Kidney epithelial cell (primary cell): ENCODE data around the gene SART1. TPM values are rescaled to one million over a fixed set of nuclear protein-coding genes. Genes with fewer than 3 reads are reported as not detected.

Experiments used
- DNase-seq: peaks from one replicate; pipeline ENCODE4 v3.0.0-alpha.2; 2010; ENCODE audit warnings: low read depth
- H3K27me3 ChIP-seq: 2 replicates; pipeline ENCODE4 v1.6.0; 2011; ENCODE audit warnings: low read length; ENCODE audit not compliant: control insufficient read depth, insufficient read depth
- H3K36me3 ChIP-seq: 2 replicates; pipeline ENCODE4 v1.5.1; 2011; ENCODE audit warnings: low read length; ENCODE audit not compliant: control insufficient read depth, insufficient read depth
- H3K4me3 ChIP-seq: 2 replicates; pipeline ENCODE4 v1.5.1; 2011; ENCODE audit warnings: low read depth, mild to moderate bottlenecking, control low read depth, low read length
- total RNA-seq: library from RNA; depleted of rRNA; stranded (reverse); fragments of >200 nt; gene quantifications from 2 replicates; pipeline ENCODE4 v1.2.3, GENCODE V29; 2015
- TF ChIP-seq, protein P1 (sequence below): IDR thresholded peaks from 2 replicates; pipeline ENCODE4 v1.5.1; 2011; ENCODE audit warnings: mild to moderate bottlenecking, moderate library complexity, low read length, control low read depth, inconsistent platforms; ENCODE audit not compliant: insufficient read depth, poor library complexity, severe bottlenecking

Gene SART1
- total RNA-seq, 1 donor from 2014 or later: 32.6 TPM

- H3K36me3 ChIP-seq: peaks cover 6% of the 10 kb centered on the region
- peak overlapping the region; percentile 94 for H3K4me3 ChIP-seq
- DNase-seq: no peak
- no peaks in the 10 kb centered on the region for H3K27me3 ChIP-seq
- TF ChIP-seq, protein P1, sequence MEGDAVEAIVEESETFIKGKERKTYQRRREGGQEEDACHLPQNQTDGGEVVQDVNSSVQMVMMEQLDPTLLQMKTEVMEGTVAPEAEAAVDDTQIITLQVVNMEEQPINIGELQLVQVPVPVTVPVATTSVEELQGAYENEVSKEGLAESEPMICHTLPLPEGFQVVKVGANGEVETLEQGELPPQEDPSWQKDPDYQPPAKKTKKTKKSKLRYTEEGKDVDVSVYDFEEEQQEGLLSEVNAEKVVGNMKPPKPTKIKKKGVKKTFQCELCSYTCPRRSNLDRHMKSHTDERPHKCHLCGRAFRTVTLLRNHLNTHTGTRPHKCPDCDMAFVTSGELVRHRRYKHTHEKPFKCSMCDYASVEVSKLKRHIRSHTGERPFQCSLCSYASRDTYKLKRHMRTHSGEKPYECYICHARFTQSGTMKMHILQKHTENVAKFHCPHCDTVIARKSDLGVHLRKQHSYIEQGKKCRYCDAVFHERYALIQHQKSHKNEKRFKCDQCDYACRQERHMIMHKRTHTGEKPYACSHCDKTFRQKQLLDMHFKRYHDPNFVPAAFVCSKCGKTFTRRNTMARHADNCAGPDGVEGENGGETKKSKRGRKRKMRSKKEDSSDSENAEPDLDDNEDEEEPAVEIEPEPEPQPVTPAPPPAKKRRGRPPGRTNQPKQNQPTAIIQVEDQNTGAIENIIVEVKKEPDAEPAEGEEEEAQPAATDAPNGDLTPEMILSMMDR: peak; percentile 16
Measured at GRCh38 chr11:66002648-66003225, 41.2 kb downstream of the SART1 start.

- Histone ChIP-seq H3K36me3 (peaks cover 4% of the 10 kb centered on the region), H3K4me3 (peak overlapping the region; percentile 94), H3K27me3 (no peaks in the 10 kb centered on the region)
- TF ChIP-seq, protein P1: no peak
- DNase-seq: no peak
Measured at GRCh38 chr11:66003291-66003690, 41.8 kb downstream of the SART1 start.

- no peaks in the 10 kb centered on the region for H3K36me3 ChIP-seq
- no peak for DNase-seq
- no peak overlapping the region for H3K4me3 ChIP-seq
- no peaks in the 10 kb centered on the region for H3K27me3 ChIP-seq
- TF ChIP-seq, protein P1: no peak
Measured at GRCh38 chr11:66004186-66004585, 42.7 kb downstream of the SART1 start.

DNA sequence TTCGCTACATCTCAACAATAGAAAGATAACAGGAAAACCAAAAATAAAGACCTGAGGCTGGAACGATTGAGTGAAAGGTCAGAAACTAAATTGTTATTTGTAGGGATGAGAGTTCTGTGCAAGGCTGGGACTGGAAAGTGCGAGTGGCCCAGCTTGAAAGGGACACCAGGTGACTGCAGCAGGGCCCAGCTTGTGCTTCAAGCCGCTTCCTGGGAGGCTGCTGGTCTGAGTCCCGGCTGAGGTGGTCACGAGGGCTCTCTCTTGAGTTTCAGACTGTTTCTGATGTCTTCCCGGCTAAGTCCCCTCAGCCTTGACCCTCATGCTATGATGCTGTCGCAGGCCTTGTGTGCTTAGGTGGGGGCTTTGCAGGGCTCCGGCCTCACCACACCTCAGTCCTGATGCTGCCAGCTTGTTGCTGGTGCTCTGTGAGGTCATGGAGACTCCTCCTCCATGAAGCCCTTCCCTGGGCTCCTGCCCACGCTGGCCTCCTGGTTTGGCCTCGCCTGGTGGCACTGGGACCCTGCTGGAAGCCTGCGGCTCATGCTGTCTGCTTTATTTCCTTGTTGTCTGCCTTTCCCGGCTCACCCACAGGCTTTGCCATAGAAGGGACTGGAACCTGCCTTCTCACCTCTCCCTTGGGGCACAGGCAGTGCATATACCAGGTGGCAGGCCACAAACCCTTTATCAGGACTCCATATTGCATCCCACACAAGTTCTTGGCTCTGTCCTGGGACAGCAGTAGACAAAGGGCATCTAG lies 44.8 kb downstream of the SART1 start:
- H3K4me3 ChIP-seq: no peak overlapping the region
- no peaks in the 10 kb centered on the region for H3K36me3 ChIP-seq
- DNase-seq: no peak
- TF ChIP-seq, protein P1: no peak
- H3K27me3 ChIP-seq: no peaks in the 10 kb centered on the region

DNA sequence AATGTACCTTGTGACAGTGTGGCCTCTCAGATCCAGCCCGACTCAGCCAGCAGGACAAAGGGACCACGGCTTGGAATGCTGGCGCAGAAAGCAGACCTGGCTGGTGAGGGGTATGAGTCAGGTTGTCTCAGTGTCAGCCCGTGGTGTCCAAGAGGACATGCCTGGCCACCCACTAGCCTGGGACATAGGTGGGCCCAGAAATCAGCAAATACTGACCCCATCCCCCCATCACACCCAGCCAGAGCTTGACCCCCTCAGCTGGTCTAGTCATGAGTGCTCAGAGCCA lies 45.3 kb downstream of the SART1 start:
- DNase-seq: no peak
- no peaks in the 10 kb centered on the region for H3K36me3 ChIP-seq
- TF ChIP-seq, protein P1: no peak
- H3K4me3 ChIP-seq: no peak overlapping the region
- no peaks in the 10 kb centered on the region for H3K27me3 ChIP-seq

- DNase-seq: no peak
- H3K27me3 ChIP-seq: peaks cover 2% of the 10 kb centered on the region
- no peak overlapping the region for H3K4me3 ChIP-seq
- TF ChIP-seq, protein P1: no peak
- H3K36me3 ChIP-seq: no peaks in the 10 kb centered on the region
Measured at GRCh38 chr11:66007201-66007634, 45.7 kb downstream of the SART1 start.
